ENCODE measurements around the gene SRPX2. TPM values are rescaled to one million over a fixed set of nuclear protein-coding genes. Genes with fewer than 3 reads are reported as not detected.

Gene SRPX2, protein sequence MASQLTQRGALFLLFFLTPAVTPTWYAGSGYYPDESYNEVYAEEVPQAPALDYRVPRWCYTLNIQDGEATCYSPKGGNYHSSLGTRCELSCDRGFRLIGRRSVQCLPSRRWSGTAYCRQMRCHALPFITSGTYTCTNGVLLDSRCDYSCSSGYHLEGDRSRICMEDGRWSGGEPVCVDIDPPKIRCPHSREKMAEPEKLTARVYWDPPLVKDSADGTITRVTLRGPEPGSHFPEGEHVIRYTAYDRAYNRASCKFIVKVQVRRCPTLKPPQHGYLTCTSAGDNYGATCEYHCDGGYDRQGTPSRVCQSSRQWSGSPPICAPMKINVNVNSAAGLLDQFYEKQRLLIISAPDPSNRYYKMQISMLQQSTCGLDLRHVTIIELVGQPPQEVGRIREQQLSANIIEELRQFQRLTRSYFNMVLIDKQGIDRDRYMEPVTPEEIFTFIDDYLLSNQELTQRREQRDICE
- total RNA-seq = not detected in 2 replicates

DNA sequence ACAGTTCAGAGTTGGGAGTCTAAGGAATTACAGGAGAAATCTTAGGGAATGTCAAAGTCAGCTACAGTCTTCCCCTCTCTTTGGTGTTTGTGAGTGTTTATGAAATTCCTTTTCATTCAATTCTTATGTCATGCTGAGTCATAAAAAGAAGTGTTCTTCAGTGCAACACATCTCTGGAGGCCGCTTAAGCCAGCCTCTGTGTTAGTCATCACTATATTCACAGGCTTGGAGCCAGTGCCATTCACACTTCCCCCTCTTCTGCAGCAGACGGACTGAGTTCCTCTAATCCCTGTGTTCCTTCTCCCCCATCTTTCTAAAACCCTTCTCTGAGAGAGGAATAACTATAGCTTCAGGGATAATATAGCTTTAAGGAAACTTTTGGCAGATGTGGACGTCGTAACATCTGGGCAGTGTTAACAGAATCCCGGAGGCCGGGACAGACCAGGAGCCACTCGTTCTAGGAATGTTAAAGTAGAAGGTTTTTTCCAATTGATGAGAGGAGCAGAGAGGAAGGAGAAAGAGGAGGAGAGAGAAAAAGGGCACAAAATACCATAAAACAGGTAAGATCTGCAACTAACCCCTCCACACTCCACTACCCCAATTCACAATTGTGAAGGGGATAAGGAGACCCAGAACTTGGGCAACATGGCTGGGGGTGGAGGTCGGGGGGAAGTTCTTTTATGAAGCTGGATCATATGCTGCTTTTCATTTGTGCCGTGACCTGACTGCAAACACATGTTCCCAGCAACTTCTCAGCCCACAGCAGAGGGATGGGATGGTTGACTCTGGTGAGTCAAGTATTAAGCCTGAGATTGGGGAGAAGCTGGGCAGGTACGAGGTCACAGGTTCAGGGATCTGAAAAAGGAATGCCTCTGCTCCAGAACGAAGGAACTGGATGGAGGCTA lies at the start of gene SRPX2:
SRPX2 (plus strand) TSS at position 244 of the 905 bp plus-strand sequence. CDS start 2,124 bp downstream, outside the sequence.
- intact Hi-C loops (cut with micrococcal nuclease) = no loop called here

DNA sequence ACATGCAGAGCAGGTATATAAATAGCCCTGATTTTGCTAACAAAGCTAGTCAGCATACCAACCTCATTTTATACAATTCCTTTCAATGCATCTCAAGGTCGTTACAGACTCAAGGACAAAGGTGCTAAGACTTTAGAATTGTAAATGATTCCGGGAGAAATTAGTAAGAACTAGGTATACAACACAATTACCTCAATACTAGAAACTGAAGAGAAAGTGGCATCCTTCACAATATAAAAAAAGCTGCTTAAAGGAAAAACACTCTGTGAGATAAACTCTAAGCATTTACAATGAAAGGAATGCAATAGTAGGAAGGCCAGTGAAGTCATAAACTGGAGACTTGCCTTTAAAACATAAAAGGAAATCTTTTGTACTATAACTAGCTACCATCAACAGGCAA lies 47.4 kb upstream of the SRPX2 start:
- intact Hi-C loops (cut with micrococcal nuclease) = no loop called here

DNA sequence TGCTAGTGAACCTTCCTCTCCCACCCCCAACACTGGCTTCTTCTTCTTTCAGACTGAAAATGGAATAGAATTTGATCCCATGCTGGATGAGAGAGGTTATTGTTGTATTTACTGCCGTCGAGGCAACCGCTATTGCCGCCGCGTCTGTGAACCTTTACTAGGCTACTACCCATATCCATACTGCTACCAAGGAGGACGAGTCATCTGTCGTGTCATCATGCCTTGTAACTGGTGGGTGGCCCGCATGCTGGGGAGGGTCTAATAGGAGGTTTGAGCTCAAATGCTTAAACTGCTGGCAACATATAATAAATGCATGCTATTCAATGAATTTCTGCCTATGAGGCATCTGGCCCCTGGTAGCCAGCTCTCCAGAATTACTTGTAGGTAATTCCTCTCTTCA lies 44.5 kb upstream of the SRPX2 start:
- intact Hi-C loops (cut with micrococcal nuclease) = no loop called here

DNA sequence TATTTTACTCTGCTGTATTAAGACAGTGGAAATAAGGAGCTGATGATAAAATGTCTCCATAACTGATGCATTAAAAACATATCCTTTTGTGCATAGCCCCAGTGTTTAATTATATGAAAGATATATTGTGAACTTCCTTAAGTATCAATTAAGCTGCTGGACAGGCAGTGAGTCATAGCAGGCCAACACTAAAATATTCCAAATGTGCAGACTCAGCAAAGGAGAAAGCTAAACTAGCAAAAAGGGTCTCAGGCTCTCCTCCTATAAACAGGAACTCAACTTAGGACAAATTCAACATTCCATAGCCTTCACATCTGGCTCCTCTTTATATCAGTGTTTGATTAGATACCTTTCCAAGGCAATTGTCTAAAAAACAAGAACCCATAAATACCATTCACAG lies 43.7 kb upstream of the SRPX2 start:
- intact Hi-C loops (cut with micrococcal nuclease) = no loop called here

DNA sequence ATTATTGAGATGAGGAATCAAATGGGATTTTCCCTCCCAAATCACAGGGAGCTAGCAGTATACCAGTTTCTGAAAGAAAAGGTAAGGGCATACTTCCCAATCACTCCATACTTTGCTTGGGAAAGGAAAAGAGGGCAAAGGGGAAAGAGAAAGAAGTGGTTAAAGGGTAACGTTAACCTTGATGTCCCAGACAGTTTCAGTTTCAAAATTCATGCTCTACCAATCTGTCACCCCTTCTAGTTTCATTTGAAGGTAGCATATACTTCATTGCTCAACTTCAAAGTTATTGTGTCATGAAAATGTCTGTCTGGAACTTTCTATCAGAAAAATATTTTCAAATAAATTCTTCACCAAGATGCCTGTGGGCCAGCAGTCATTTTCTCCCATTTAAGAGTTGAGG lies 43.2 kb upstream of the SRPX2 start:
- intact Hi-C loops (cut with micrococcal nuclease) = no loop called here

DNA sequence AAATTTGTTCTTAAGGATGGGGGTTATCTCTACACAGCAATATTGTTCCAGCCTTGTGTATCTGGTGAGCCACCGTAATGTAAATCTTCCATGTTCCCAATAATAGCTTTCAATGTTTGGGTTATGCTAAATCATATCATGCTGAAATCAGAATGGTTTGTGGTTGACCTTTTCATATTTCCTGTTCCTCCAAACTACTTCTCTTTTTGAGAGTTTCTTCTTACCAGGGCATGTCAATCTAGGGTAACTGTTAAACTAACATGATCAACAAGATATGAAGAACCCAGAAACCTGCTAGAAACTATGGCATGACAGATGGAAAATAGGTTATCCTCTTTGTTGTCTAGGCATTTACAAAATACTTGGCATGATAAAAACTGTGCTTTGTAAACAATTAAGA lies 37.2 kb upstream of the SRPX2 start:
- intact Hi-C loops (cut with micrococcal nuclease) = no loop called here

DNA sequence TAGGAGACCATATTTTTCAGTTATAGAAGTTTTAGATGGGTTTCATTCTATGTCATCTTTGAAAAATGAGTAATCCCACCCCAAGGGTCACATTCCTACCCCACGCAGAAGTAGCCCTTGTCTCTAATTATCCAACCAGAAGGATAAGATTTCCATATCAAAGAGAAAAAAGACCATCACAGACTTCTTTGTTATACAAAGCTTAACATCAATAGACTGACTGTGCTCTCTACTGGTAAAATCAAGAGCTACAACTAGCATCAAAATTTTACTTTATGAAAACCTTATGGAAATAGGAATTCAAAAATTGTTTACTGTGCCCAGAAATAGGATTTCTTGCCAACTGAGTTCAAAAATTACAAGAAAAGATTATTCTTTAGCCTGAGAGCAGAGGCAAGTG lies 34.4 kb upstream of the SRPX2 start:
- intact Hi-C loops (cut with micrococcal nuclease) = no loop called here

DNA sequence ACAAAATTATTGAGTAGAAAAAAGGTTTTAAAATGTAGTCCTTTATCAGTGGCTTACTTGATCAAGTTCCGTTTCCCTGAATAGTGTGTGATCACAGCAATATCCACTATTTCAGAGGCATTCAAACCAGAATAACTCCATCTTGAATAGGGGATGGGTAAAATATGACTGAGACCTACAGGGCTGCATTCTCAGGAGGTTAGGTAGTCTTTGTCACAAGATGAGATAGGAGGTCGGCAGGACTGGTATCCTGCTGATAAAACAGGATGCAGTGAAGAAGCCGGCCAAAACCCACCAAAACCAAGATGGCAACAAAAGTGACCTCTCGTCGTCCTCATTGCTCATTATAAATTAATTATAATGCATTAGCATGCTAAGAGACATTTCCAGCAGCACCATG lies 32.0 kb upstream of the SRPX2 start:
- intact Hi-C loops (cut with micrococcal nuclease) = no loop called here

DNA sequence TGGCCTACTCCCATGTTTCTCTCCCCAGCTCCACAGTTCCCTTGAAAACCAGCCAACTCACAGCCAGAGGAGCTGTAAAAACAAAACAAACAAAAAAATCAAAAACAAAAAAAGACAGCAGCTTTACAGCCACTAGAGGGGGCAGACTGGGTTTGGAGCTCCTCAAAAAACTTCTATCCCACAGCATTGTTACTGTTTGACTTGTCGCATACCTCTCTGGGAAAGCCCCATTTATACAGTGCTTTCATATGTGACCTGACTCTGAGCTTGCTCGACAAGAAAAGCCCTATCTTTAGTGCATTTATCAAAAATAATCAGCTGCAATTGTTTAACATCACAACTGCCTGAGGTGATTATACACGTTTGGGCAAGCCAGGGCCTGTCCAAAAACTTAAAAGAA lies 29.0 kb upstream of the SRPX2 start:
- intact Hi-C loops (cut with micrococcal nuclease) = loop anchor here (1.0 kb wide), 1 partner anchor 21 kb away; the partner anchor contains the start of gene TSPAN6

DNA sequence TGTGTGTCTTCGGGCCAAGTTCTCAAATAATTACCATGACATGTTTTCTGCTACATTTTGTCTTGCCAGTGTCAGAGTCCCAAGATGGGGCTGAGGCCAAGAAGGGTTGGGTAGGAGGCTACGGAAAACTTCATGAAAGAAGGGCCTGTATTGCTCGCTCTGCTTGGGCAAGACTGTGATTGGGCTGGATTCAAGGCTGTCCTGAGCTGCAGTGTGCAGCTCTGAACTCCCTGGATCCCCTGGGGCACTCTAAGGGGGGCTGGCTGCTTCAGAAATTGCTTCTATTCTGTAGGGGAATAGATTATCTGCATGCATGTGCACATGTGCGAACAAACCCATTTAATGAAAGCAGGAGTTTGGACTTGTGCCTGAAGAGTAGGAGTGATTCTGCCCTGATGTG lies 21.0 kb upstream of the SRPX2 start:
- intact Hi-C loops (cut with micrococcal nuclease) = no loop called here

DNA sequence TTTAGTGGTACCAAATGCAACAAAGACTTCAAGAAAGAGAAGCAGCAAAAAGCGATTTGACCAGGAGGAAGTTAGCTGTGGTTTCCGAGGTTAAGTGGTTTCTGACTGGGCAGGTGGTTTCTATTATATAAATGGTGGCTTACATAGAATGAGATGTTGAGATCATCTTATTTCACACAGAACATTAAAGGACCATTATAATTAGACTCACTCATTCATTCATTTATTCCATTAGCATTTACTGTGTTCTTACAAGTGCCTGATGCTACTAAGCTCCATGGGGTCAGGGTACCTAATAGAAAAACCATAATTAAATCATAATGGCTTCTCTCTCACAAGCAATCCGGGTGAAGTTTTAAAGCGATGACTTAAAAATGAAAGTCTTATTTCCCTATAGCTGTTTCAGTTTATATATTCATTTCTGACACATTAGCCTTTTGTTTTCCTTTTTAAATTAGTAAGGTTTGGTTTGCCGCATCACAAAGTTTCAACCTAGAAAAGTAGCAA lies 18.0 kb upstream of the SRPX2 start:
- intact Hi-C loops (cut with micrococcal nuclease) = no loop called here

DNA sequence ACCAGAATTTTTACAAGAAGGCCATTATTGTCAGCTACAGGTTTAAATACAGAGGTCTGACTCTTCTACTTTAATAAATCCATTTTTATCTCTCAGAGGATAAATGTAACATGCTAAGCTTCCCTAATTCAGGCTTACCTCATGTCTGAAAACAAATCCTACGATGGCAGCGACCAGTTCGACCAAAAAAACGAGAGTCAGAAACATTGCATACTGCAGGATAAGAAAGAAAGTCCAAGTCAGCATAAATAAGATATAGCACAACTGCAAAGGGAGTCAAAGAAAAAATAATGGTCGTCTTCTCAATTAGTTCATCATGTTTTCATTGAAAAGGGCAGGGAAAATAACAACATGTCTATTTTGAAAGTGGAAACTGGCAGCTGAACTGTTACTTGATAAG lies 9.0 kb upstream of the SRPX2 start:
- intact Hi-C loops (cut with micrococcal nuclease) = no loop called here

DNA sequence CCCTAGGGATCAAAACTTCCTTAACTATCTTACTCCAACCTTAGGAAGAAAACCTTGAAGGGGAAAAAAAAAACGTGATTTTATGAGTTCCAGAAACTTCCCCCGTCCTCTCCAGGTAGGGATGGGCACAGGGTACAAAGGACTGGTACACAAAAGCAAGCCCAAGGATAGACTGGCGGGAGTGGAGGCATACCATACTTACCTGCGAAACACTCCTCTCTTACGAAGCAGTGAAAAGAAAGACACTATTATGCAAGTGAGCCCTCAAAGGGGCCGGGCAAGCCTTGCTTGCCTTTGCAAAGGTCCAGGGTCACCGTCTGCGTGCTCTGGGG lies 8.0 kb upstream of the SRPX2 start:
- intact Hi-C loops (cut with micrococcal nuclease) = loop anchor here (1.0 to 2.0 kb wide), 4 partner anchors 21 to 755 kb away; partner anchors contain the start of gene RPL36A

DNA sequence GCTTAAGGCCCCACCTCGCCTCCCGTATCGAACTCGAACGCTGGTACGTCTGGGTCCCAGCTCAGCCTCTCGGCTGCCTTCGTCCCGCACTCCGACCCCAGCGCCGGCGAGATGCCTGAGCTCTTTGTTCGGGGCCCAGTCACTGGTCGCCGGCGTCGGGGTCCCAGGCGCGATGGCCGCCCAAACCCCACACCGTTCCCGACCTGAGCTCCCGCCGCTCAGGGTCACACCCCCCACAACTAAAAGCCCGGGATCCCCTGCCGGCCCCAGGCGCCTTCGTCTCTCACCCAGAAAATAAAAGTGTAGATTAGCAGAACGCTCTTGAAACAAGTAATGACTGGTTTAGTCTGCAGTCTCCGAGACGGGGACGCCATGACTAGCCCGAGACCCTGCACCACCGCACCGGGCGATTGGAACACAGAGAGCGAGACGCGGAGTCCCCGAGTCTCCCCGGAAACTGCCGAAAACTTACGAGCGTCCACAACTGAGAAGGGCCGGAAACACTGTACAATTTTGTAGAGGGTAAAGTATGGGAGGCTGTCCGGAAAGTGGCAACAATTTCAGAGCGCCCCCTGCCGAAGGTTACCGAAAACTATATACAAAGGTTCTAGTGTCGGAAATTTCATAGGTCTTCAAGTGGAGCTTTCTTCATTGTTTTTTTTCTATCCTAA lies 7.5 kb upstream of the SRPX2 start, which contains the start of gene TSPAN6:
TSPAN6 (minus strand) TSS at position 486 of the 671 bp plus-strand sequence; CDS start at position 374, 112 bp downstream.
- intact Hi-C loops (cut with micrococcal nuclease) = loop anchor here (1.0 to 2.0 kb wide), 4 partner anchors 21 to 754 kb away; partner anchors contain the start of gene RPL36A

DNA sequence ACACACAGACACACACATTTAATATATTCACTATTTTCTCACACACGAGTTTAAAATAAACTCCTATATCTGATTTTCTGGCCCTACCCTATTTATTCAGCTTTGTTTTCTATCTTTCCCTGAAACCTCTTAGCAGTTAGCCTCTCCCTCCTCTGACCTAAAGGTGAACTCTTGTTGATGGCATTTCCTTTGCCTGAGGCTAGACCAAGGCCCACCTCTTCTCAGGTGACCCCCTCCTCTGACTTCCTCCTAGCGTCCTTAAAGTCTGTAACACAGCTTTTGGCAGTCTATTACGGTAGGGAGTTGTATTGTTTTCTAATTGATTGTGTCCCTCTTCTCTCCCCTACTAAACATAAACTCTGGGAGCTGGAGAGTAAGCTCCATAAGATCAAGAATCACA lies 1.7 kb upstream of the SRPX2 start:
- intact Hi-C loops (cut with micrococcal nuclease) = no loop called here

DNA sequence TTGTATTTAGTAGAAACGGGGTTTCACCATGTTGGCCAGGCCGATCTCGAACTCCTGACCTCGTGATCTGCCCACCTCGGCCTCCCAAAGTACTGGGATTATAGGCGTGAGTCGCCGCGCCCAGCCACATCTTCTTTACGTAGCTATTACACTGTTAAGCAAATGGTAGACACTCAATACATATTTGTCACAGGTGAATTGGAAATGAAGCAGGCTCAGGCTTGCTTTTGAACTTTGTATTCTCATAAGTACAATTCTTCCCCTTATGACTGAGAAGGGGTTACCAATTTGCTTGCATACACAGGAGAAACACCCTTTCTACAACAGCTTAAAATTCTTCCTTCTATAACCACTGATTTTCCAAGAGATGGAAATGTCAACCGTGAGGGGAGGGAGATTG lies 787 bp upstream of the SRPX2 start:
- intact Hi-C loops (cut with micrococcal nuclease) = no loop called here

DNA sequence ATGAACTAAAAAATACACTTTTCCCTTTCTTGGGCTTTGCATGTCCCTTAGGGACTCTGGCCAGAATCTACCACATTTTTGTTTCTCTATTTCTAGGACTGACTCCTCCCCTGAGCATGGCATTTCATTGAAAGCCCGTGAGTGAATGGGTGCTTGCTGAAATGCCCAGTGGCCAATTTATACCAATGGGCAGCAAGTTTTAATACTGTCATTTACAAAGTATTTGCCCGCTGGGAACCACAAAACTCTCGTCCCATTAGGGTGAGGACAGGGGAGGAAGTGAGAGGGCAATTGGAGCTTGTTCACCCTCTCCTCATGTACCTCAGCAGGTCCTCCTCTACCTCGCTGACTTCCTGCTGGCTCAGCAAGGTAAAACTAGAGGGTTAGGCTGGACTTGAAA lies 1.1 kb downstream of the SRPX2 start:
- intact Hi-C loops (cut with micrococcal nuclease) = no loop called here

DNA sequence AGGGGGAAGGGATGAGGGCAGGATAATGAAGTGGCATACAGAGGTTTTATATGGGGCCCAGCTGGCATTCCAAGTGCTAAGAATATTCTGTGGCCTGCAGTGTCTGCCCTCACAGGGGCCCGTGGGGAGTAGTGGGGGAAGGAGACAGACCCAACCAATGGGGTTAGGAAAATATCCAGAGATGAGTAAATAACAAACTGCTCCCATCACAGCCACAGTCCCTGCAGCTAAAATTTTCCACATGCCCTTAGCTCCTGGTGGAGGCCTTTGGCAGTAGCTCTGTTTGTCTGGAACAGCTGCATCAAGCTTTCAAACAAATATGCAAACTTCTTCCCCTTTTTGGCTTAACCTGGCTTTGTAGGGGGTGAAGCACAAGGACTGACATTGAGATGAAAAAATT lies 3.1 kb downstream of the SRPX2 start:
- intact Hi-C loops (cut with micrococcal nuclease) = no loop called here

DNA sequence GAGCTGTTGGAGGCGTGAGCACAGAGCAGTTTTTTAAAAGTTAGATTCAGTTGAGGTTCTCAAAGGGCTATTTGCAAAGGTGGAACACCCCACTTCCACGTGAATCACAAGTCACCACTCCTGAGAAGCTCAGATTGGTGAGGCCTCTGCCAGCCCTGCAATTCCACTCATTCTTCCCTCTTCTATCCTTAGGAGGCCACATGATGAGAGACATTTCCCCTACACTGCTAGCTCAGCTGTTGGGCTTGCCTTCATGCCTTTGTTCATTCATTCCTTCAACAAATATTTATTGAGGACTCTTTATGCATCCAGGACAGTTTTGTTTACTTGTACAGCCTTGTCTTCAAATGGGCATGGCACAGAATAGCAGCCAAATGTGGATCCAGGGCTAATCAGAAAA lies 3.7 kb downstream of the SRPX2 start:
- intact Hi-C loops (cut with micrococcal nuclease) = no loop called here

DNA sequence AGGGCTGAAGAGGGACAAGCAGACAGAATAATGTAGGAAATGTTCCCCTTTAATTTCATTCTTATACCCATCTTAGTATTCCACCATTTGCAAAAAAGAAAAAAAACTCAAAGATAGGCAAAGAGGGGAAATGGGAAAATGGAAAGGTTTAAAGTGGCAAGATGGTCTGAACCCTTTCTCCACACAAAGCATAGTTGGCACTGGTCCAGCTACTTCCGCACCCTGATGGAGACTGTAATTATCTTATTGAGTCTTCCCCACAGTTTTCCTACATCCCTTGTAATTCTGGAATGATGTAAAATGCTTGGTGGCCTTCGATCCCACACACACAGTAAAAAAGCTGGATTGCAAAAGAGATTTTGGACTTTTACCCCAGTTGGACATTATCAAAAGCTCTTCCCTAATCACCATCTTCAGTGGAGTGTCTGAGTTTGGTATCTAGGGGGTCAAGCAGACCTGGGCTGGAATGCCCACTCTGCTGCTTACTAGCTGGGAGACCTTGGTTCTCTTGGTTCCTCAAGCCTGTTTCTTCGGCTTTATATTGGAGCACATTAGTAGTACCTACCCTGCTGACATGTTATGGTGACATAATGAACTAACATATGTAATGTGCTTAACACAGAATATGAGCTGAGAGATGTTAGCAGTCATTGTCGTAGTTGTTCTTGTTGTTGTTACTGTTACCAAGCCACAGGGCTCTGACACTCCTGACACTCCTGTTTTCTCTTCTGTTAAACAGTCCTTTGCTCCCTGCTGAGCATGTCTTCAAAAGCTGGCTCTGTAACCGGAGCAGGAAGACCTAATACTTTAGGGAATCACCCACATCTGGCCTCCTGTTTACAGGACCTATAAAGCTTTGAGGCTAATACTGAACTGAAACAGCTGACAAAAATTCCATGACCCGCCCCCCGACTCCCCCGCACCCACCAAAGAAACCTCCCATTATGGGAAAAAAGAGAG lies 4.7 kb downstream of the SRPX2 start:
- intact Hi-C loops (cut with micrococcal nuclease) = no loop called here
